Neural progenitor cell (in vitro differentiated cells): ENCODE measurements around the gene PCLO. TPM values are rescaled to one million over a fixed set of nuclear protein-coding genes. Genes with fewer than 3 reads are reported as not detected.
A peak's percentile ranks its signal among the peaks of the same experiment; 100 is the strongest.

Experiments
- DNase-seq: peaks from one replicate; pipeline ENCODE4 v3.0.0-alpha.2; 2016; ENCODE audit warnings: low spot score
- H2AFZ ChIP-seq: fragments of 200-600 bp; sonication (generic); replicated peaks from 2 replicates; pipeline ENCODE4 v1.6.1; 2016; ENCODE audit warnings: antibody characterized with exemption
- H3F3A ChIP-seq: fragments of 200-600 bp; sonication (generic); 2 replicates; pipeline ENCODE4 v1.6.1; 2016; ENCODE audit warnings: antibody characterized with exemption, low read depth
- H3K27ac ChIP-seq: fragments of 200-600 bp; sonication (generic); 2 replicates; pipeline ENCODE4 v1.5.1; 2016; ENCODE audit warnings: mild to moderate bottlenecking
- H3K27me3 ChIP-seq: fragments of 200-600 bp; sonication (generic); 2 replicates; pipeline ENCODE4 v1.6.1; 2016; ENCODE audit warnings: mild to moderate bottlenecking, moderate library complexity
- H3K36me3 ChIP-seq: fragments of 200-600 bp; sonication (generic); 2 replicates; pipeline ENCODE4 v1.5.1; 2016
- H3K4me1 ChIP-seq: fragments of 200-600 bp; sonication (generic); 2 replicates; pipeline ENCODE4 v1.6.1; 2016; ENCODE audit warnings: mixed run types
- H3K4me2 ChIP-seq: fragments of 200-600 bp; sonication (generic); 2 replicates; pipeline ENCODE4 v1.6.1; 2016
- H3K4me3 ChIP-seq: fragments of 200-600 bp; sonication (generic); 2 replicates; pipeline ENCODE4 v1.5.1; 2016
- H3K79me2 ChIP-seq: fragments of 200-600 bp; sonication (generic); 2 replicates; pipeline ENCODE4 v1.6.1; 2016; ENCODE audit warnings: low read depth
- H3K9ac ChIP-seq: fragments of 200-600 bp; sonication (generic); 2 replicates; pipeline ENCODE4 v1.6.1; 2016
- H3K9me3 ChIP-seq: fragments of 200-600 bp; sonication (generic); 2 replicates; pipeline ENCODE4 v1.5.1; 2016; ENCODE audit warnings: low read depth
- H4K20me1 ChIP-seq: fragments of 200-600 bp; sonication (generic); 2 replicates; pipeline ENCODE4 v1.6.1; 2016; ENCODE audit warnings: low read depth
- H3K27ac Mint-ChIP-seq: 3 replicates; pipeline ENCODE4 v1.8.0; 2021; ENCODE audit warnings: mixed read lengths
- H3K27me3 Mint-ChIP-seq: 2 replicates; pipeline ENCODE4 v1.8.0; 2022; ENCODE audit warnings: low read depth, mild to moderate bottlenecking, inconsistent platforms, moderate library complexity, mixed read lengths; ENCODE audit not compliant: insufficient read depth
- H3K36me3 Mint-ChIP-seq: 3 replicates; pipeline ENCODE4 v1.8.0; 2021; ENCODE audit warnings: mixed read lengths
- H3K4me1 Mint-ChIP-seq: 3 replicates; pipeline ENCODE4 v1.8.0; 2021; ENCODE audit warnings: mixed read lengths
- H3K4me3 Mint-ChIP-seq: 3 replicates; pipeline ENCODE4 v1.8.0; 2021; ENCODE audit warnings: mild to moderate bottlenecking, moderate library complexity, mixed read lengths
- H3K9me3 Mint-ChIP-seq: 3 replicates; pipeline ENCODE4 v1.8.0; 2020; ENCODE audit warnings: mixed read lengths
- EZH2 ChIP-seq: fragments of 200-600 bp; sonication (generic); IDR thresholded peaks from 2 replicates; pipeline ENCODE4 v1.6.1; 2017; ENCODE audit warnings: antibody characterized with exemption, mild to moderate bottlenecking, moderate library complexity
- EZH2phosphoT487 ChIP-seq: fragments of 200-600 bp; sonication (generic); IDR thresholded peaks from 2 replicates; pipeline ENCODE4 v1.6.1; 2017; ENCODE audit warnings: antibody characterized with exemption
- total RNA-seq: library from RNA; depleted of rRNA; stranded (reverse); fragments of >200 nt; gene quantifications from 2 replicates; pipeline ENCODE4 v1.2.3, GENCODE V29; 2015; ENCODE audit warnings: low replicate concordance
- TF ChIP-seq, protein P1 (sequence below): fragments of 200-600 bp; sonication (generic); IDR thresholded peaks from 2 replicates; pipeline ENCODE4 v1.5.1; 2017; ENCODE audit warnings: antibody characterized with exemption, mild to moderate bottlenecking

Gene PCLO
- total RNA-seq, 1 donor from 2014 or later: 2.0 TPM

DNA sequence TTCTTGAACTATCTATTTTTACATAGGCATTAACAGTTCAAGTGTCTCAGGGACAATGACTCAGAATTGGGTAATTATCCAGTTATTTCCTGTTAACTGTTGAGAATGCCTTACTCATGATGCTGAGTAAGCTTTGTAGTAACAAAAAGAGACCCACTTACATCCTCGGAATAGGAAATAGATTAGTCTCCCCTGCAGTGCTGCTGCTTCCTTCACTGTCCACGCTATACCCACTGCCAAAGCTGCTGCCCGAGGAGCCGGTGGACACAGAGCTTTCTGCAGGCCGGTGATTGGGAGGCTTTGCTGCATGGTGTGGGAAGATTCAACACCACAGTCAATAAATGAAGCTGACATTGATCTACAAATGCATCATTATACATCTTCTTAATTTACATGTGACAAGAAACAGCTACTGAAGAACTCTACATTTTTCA is 357.1 kb downstream of the PCLO start:
- Mint-ChIP-seq H3K27me3 (no peaks in the 10 kb centered on the region), H3K9me3 (no peaks in the 10 kb centered on the region), H3K36me3 (no peaks in the 10 kb centered on the region), H3K4me3 (no peak overlapping the region), H3K27ac (no peak overlapping the region), H3K4me1 (no peaks in the 10 kb centered on the region)
- H3K9ac ChIP-seq: no peak overlapping the region
- H3K27ac ChIP-seq: no peak overlapping the region
- peak; percentile 21 for DNase-seq
- peaks cover 8% of the 10 kb centered on the region for H3K4me1 ChIP-seq
- no peaks in the 10 kb centered on the region for H3K36me3 ChIP-seq
- no peak overlapping the region for H3K4me2 ChIP-seq
- no peak overlapping the region for H3K4me3 ChIP-seq
- H3K27me3 ChIP-seq: no peaks in the 10 kb centered on the region
- TF ChIP-seq EZH2phosphoT487 (no peak), EZH2 (no peak)
- TF ChIP-seq, protein P1, sequence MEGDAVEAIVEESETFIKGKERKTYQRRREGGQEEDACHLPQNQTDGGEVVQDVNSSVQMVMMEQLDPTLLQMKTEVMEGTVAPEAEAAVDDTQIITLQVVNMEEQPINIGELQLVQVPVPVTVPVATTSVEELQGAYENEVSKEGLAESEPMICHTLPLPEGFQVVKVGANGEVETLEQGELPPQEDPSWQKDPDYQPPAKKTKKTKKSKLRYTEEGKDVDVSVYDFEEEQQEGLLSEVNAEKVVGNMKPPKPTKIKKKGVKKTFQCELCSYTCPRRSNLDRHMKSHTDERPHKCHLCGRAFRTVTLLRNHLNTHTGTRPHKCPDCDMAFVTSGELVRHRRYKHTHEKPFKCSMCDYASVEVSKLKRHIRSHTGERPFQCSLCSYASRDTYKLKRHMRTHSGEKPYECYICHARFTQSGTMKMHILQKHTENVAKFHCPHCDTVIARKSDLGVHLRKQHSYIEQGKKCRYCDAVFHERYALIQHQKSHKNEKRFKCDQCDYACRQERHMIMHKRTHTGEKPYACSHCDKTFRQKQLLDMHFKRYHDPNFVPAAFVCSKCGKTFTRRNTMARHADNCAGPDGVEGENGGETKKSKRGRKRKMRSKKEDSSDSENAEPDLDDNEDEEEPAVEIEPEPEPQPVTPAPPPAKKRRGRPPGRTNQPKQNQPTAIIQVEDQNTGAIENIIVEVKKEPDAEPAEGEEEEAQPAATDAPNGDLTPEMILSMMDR: no peak
- H3K79me2 ChIP-seq: no peaks in the 10 kb centered on the region
- H4K20me1 ChIP-seq: no peaks in the 10 kb centered on the region
- H3F3A ChIP-seq: no peaks in the 10 kb centered on the region
- H3K9me3 ChIP-seq: no peaks in the 10 kb centered on the region
- peak overlapping the region; percentile 2 for H2AFZ ChIP-seq

DNA sequence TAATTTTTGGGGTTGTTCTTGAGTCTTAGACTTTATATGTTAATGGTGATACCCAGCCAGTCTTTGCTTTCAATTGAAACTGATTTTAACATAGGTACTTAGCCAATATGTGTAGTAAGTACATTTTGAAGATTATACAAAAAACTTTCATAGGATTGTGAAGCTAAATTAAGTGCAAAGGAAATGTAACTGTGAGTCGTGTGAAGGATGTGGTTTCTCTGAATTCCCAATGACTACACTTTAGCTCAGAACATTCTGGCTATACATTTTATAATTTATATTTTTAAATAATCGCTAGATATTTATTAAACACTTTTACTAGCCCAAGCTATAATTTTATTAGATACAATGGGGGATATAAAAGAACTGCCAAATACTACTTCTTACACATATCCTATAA is 359.3 kb downstream of the PCLO start:
- no peaks in the 10 kb centered on the region for H3K9me3 Mint-ChIP-seq
- TF ChIP-seq, protein P1: no peak
- TF ChIP-seq EZH2: no peak
- H3K36me3 Mint-ChIP-seq: no peaks in the 10 kb centered on the region
- no peaks in the 10 kb centered on the region for H4K20me1 ChIP-seq
- no peak for DNase-seq
- no peak overlapping the region for H3K4me3 Mint-ChIP-seq
- no peak overlapping the region for H2AFZ ChIP-seq
- no peaks in the 10 kb centered on the region for H3K9me3 ChIP-seq
- no peak overlapping the region for H3K27ac ChIP-seq
- H3K9ac ChIP-seq: no peak overlapping the region
- no peaks in the 10 kb centered on the region for H3K79me2 ChIP-seq
- H3K4me1 ChIP-seq: peaks cover 8% of the 10 kb centered on the region
- H3K4me2 ChIP-seq: no peak overlapping the region
- no peak overlapping the region for H3K4me3 ChIP-seq
- no peak overlapping the region for H3K27ac Mint-ChIP-seq
- H3F3A ChIP-seq: no peaks in the 10 kb centered on the region
- H3K27me3 ChIP-seq: no peaks in the 10 kb centered on the region
- no peaks in the 10 kb centered on the region for H3K4me1 Mint-ChIP-seq
- no peaks in the 10 kb centered on the region for H3K27me3 Mint-ChIP-seq
- H3K36me3 ChIP-seq: no peaks in the 10 kb centered on the region

DNA sequence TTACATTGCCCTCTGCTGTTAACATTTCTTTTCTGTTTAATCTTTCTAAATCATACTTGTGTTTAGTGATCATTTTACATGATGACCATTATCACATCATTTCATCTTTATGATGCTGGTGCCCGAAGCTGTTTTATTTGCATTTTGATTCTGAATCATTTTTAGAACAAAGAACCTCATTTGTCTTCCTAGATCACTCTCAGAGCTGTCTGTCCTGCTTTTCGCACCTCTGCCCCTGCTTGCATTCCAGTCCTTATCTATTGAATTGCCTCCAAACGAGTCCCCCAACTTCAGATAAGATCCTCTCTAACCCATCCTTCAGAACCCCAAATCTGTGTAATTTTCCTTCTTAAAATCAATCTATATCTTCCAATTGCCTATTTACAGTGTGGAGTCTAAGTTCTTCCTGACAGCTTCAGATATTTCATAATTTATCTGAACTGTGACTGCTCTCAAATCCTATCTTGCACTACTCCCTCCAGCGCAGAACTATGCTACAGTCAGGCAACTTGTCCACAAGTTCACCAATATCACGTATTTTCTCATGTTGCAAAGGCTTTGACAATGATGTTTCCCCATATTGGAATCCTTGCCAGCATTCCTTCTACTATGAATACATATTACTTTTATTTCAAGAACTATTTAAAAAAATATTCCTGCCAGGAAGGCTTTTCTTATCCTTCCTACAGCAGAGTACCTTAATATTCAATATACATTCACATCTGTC is 372.6 kb downstream of the PCLO start:
- Histone ChIP-seq H3K4me2 (no peak overlapping the region), H3F3A (no peaks in the 10 kb centered on the region), H3K79me2 (no peaks in the 10 kb centered on the region), H3K9me3 (no peaks in the 10 kb centered on the region), H3K27me3 (no peaks in the 10 kb centered on the region), H2AFZ (no peak overlapping the region), H4K20me1 (no peaks in the 10 kb centered on the region), H3K4me1 (no peaks in the 10 kb centered on the region), H3K4me3 (no peak overlapping the region), H3K36me3 (no peaks in the 10 kb centered on the region), H3K27ac (no peak overlapping the region), H3K9ac (no peak overlapping the region)
- Mint-ChIP-seq H3K9me3 (peaks cover 2% of the 10 kb centered on the region), H3K4me3 (no peak overlapping the region), H3K4me1 (no peaks in the 10 kb centered on the region), H3K27me3 (peaks cover 4% of the 10 kb centered on the region), H3K27ac (no peak overlapping the region), H3K36me3 (no peaks in the 10 kb centered on the region)
- no peak for DNase-seq
- no peak for TF ChIP-seq EZH2phosphoT487
- TF ChIP-seq, protein P1: no peak
- TF ChIP-seq EZH2: no peak
